IPS-18a (cell line): ENCODE data around the gene ABCA7.
A peak's percentile ranks its signal among the peaks of the same experiment; 100 is the strongest.

Experiments
- H3K27ac ChIP-seq: one replicate; pipeline ENCODE4 v1.5.1; 2013; ENCODE audit warnings: low read length
- H3K27me3 ChIP-seq: one replicate; pipeline ENCODE4 v1.6.1; 2013; ENCODE audit warnings: mild to moderate bottlenecking, low read length; ENCODE audit not compliant: control insufficient read depth, insufficient read depth
- H3K36me3 ChIP-seq: one replicate; pipeline ENCODE4 v1.6.1; 2013; ENCODE audit warnings: low read depth, low read length; ENCODE audit not compliant: control insufficient read depth
- H3K4me1 ChIP-seq: one replicate; pipeline ENCODE4 v1.6.1; 2013; ENCODE audit warnings: low read depth, low read length; ENCODE audit not compliant: control insufficient read depth
- H3K4me3 ChIP-seq: one replicate; pipeline ENCODE4 v1.5.1; 2013; ENCODE audit warnings: low read length
- H3K9ac ChIP-seq: one replicate; pipeline ENCODE4 v1.6.1; 2013; ENCODE audit warnings: mild to moderate bottlenecking, low read length, moderate library complexity
- H3K9me3 ChIP-seq: one replicate; pipeline ENCODE4 v1.6.1; 2013; ENCODE audit warnings: low read depth, low read length; ENCODE audit not compliant: control insufficient read depth

ABCA7 gene

GRCh38 chr19:1094978-1095701 is 55.2 kb downstream of the ABCA7 start, which contains the start of gene POLR2E:
Gene POLR2E, minus strand, starts transcription at chr19:1095375. Its CDS starts 60 bp downstream, at chr19:1095315.
- Histone ChIP-seq H3K27me3 (no peaks in the 10 kb centered on the region), H3K4me3 (peak within 1 kb of the TSS; percentile 92), H3K9ac (peak within 1 kb of the TSS; percentile 81), H3K4me1 (peaks cover 6% of the 10 kb centered on the region), H3K27ac (no peak within 1 kb of the TSS), H3K36me3 (peaks cover 20% of the 10 kb centered on the region), H3K9me3 (no peaks in the 10 kb centered on the region)

GRCh38 chr19:1097810-1098176 is 57.9 kb downstream of the ABCA7 start:
- H3K27me3 ChIP-seq = no peaks in the 10 kb centered on the region
- no peak overlapping the region for H3K4me3 ChIP-seq
- H3K9me3 ChIP-seq = no peaks in the 10 kb centered on the region
- H3K27ac ChIP-seq = no peak overlapping the region
- H3K4me1 ChIP-seq = peaks cover 9% of the 10 kb centered on the region
- peaks cover 9% of the 10 kb centered on the region for H3K36me3 ChIP-seq
- H3K9ac ChIP-seq = no peak overlapping the region

- no peaks in the 10 kb centered on the region for H3K9me3 ChIP-seq
- H3K27me3 ChIP-seq = no peaks in the 10 kb centered on the region
- no peak overlapping the region for H3K27ac ChIP-seq
- no peak overlapping the region for H3K9ac ChIP-seq
- peaks cover 12% of the 10 kb centered on the region for H3K4me1 ChIP-seq
- H3K36me3 ChIP-seq = peaks cover 3% of the 10 kb centered on the region
- no peak overlapping the region for H3K4me3 ChIP-seq
Observed at GRCh38 chr19:1098177-1099051, 58.5 kb downstream of the ABCA7 start.

GRCh38 chr19:1101337-1101698 is 61.4 kb downstream of the ABCA7 start:
- Histone ChIP-seq H3K9me3 (no peaks in the 10 kb centered on the region), H3K4me1 (peaks cover 6% of the 10 kb centered on the region), H3K36me3 (peaks cover 4% of the 10 kb centered on the region), H3K4me3 (no peak overlapping the region), H3K27ac (no peak overlapping the region), H3K9ac (no peak overlapping the region), H3K27me3 (no peaks in the 10 kb centered on the region)

- Histone ChIP-seq H3K36me3 (peaks cover 13% of the 10 kb centered on the region), H3K4me1 (peaks cover 6% of the 10 kb centered on the region), H3K27me3 (no peaks in the 10 kb centered on the region), H3K4me3 (no peak overlapping the region), H3K27ac (no peak overlapping the region), H3K9ac (no peak overlapping the region), H3K9me3 (no peaks in the 10 kb centered on the region)
Observed at GRCh38 chr19:1102407-1103131, 62.7 kb downstream of the ABCA7 start.

DNA sequence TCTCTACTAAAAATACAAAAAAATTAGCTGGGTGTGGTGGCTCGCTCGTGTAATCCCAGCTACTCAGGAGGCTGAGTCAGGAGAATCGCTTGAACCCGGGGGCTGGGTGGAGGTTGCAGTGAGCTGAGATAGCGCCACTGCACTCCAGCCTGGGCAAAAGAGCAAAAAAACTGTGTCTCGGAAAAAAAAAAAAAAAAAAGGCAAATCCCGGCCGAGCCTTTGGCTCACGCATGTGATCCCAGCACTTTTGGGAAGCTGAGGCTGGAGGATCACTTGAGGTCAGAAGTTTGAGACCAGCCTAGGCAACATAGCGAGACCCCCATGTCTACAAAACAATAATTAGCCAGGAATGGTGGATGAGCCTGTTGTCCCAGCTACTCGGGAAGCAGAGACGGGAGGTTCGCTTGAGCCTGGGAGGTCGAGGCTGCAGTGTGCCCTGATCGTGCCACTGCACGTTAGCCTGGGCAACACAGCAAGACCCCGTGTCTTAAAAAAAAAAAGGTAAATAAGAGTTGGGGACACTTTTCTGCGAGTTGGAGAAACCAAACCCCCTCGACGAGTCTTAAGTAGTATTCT is 63.3 kb downstream of the ABCA7 start:
- Histone ChIP-seq H3K9me3 (no peaks in the 10 kb centered on the region), H3K4me3 (peak overlapping the region; percentile 21), H3K27ac (no peak overlapping the region), H3K36me3 (peaks cover 13% of the 10 kb centered on the region), H3K27me3 (no peaks in the 10 kb centered on the region), H3K4me1 (peaks cover 6% of the 10 kb centered on the region), H3K9ac (no peak overlapping the region)

- H3K27me3 ChIP-seq = no peaks in the 10 kb centered on the region
- no peak within 1 kb of the TSS for H3K27ac ChIP-seq
- peak within 1 kb of the TSS; percentile 79 for H3K4me3 ChIP-seq
- peaks cover 13% of the 10 kb centered on the region for H3K36me3 ChIP-seq
- H3K9me3 ChIP-seq = no peaks in the 10 kb centered on the region
- peaks cover 6% of the 10 kb centered on the region for H3K4me1 ChIP-seq
- peak within 1 kb of the TSS; percentile 83 for H3K9ac ChIP-seq
Observed at GRCh38 chr19:1103708-1104310, 63.9 kb downstream of the ABCA7 start, which contains the start of gene GPX4. Gene GPX4, plus strand, starts transcription at chr19:1103994. Its CDS starts 50 bp downstream, at chr19:1104044.

DNA sequence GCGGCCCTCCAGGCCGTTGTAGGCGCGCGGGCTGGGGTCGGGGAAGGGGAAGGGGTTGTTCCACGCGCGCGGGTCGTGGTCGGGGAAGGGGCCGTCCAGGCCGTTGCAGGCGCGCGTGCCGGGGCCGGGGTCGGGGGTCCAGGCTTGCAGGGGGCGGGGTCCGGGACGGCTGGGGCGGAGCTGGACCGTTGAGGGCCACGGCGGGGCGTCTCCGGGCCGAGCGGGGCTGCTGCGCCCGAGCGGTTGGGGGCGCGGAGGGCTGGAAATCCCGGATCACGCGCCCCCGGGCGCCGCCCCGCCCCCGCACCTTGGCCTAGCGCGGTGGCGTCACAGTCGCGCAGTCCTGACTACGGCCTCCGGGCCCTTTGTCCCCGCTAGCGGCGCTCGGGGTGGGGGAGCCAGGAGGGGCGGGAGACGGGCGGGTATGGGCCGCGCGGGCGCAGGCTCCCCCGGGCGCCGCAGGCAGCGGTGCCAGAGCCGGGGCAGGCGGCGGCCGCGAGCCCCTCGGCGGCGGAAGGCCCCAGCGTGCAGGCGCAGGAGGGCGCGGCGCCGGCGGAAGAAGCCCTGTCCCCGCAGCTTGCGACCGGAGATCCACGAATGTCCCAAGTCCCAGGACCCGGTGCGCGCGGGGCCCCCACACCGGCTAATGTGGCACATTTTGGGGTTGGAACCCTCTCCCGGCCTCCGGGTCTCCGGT is 64.6 kb downstream of the ABCA7 start:
- Histone ChIP-seq H3K27ac (no peak overlapping the region), H3K4me1 (peaks cover 6% of the 10 kb centered on the region), H3K9ac (peak overlapping the region; percentile 83), H3K4me3 (peak overlapping the region; percentile 79), H3K27me3 (no peaks in the 10 kb centered on the region), H3K36me3 (peaks cover 16% of the 10 kb centered on the region), H3K9me3 (no peaks in the 10 kb centered on the region)

GRCh38 chr19:1105008-1105872 is 65.3 kb downstream of the ABCA7 start:
- Histone ChIP-seq H3K36me3 (peaks cover 16% of the 10 kb centered on the region), H3K9me3 (no peaks in the 10 kb centered on the region), H3K4me3 (peak overlapping the region; percentile 79), H3K27ac (no peak overlapping the region), H3K27me3 (no peaks in the 10 kb centered on the region), H3K4me1 (peaks cover 6% of the 10 kb centered on the region), H3K9ac (peak overlapping the region; percentile 83)
